ENCODE results near the gene SEMA3G.

The SEMA3G gene

DNA sequence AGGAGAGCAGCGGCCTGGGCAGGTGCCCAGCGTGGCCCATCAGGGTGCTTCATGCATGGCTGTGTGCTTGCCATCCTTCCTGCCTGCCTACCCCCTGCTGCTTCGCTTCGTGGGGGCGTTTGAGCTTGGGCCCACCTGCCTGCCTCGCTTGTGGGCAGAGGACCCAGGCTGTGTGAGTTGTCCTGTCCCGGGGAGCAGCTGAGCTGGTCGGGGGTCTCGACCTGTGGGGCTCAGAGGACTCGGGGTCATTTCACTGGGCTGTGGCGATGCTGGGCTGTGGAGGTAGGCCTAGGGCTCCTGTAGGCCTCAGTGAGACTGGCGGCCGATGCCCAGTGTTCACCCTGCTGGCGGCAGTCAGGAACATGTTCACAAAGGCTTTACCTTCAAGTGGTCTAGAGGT lies 38.2 kb upstream of the SEMA3G start:
- TF ChIP-seq CTCF (IDR thresholded peaks at IDR 0.05; ENCODE audit: borderline replicate concordance, insufficient read depth, low read depth, low read length): no peak
- H3K4me3 ChIP-seq (ENCODE audit: low read depth, low read length): no peak overlapping the region

DNA sequence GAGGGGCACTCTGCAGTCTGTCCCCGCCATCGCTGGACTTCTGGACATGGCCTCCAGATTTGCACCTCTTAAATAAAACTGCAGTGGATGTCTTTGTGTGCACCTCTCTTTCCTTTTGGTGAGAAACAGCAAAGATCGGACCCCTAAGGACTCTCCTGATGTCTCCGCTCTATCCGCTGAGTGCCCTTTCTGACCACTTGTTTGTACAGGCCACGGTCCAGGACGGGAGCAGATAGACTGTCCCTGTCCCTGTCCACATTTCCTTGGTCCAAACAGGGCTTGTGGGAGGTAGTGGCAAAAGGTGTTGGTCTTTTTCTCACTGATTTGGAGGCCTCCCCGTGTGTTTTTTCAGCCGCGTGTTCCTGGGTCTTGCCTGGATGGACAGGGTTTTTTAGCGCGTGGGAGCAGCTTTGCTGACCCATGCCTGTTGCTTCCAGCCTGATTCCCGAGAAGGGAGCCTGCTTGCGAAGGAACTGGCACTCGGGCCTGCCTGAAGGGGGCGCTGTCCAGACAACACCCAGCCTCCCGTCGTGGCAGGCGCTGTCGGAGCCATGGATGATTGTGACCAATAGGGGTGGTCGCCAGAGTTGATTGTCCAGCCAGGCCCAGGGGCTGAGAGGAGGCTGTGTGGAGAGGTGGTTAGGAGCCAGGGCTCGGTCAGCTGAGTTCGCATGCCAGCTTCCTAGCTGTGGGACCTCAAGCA lies 37.1 kb upstream of the SEMA3G start:
- H3K4me3 ChIP-seq (ENCODE audit: low read depth, low read length): no peak overlapping the region
- peak; percentile 46; the same call in 1 of the 2 replicates for TF ChIP-seq CTCF (IDR thresholded peaks at IDR 0.05; ENCODE audit: borderline replicate concordance, insufficient read depth, low read depth, low read length)

DNA sequence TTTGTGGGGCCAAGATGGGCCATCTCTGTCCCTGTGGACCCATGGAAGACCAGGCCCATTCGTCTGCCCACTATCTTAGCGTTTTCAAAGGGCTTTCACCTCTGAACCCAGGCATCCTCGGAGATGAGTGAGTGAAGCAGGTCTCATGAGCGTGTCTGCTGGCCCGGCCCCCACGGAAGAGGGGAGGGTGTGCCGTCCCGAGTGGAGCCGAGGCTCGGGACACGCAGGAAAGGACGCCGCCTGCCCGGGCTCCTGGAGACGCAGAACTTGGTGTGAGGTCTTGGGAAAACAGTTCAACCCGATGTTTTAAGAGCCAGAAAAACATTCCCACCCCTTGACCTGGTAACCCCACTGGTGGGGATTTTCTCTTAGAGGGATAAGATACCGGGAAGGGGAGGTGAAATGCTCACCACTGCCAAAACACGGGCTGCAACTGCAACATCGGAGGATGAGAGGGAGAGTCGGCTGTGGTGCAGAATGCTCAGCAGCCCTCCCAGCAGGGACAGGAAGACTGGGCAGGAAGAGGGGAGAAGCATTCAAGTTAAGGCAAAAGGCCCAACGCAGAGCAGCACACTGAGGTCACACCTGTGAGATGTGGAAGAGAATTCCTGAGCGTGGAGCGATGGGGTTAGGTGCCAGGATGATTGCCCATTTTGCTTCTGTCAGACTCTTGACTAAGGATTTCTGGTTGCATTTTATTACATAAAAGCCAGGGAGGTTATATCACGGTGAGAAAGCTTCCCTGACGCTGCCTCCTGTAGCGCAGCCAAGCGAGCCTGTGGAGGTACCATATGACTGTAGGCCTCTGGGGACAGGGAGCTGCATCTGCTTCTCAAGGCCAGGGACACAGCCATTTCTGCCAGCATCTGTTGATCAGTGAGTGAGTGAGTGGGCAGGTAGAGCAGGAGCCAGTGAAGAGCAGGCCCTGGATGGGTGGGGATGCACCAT lies 36.1 kb upstream of the SEMA3G start:
- no peak for TF ChIP-seq CTCF (IDR thresholded peaks at IDR 0.05; ENCODE audit: borderline replicate concordance, insufficient read depth, low read depth, low read length)
- H3K4me3 ChIP-seq (ENCODE audit: low read depth, low read length): no peak overlapping the region

DNA sequence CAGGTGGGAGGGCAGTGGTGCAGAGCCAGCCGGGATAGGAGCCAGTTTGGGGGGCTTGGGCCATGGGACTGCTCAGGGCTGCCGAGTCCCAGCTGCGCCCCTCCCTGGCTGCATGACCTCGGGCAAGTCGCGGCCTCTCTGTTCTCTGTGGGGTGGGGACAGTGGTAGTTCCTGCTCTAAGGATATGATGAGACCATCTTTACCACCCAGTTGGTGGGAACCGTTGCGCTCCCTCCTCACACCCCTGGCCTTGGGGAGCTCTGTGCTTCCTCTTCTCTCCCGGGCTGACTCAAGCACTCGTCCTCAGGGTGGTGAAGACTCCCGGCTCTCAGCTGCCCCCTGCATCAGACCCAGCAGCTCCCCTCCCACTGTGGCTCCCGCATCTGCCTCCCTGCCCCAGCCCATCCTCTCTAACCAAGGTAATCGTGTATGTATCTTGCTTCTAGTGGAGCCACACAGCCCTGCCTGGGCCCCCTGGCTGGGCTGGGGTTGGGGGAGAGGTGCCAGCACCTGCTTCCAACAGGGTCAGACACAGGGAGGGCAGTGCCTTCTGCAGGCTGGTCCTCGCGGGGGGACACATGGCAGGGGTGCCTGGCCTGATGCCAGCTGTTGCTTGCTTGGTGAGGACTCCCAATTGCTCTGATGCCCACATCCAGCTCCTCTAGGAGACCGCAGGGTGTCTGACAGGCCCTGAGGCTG lies 35.1 kb upstream of the SEMA3G start:
- H3K4me3 ChIP-seq (ENCODE audit: low read depth, low read length): no peak overlapping the region
- TF ChIP-seq CTCF (IDR thresholded peaks at IDR 0.05; ENCODE audit: borderline replicate concordance, insufficient read depth, low read depth, low read length): no peak

DNA sequence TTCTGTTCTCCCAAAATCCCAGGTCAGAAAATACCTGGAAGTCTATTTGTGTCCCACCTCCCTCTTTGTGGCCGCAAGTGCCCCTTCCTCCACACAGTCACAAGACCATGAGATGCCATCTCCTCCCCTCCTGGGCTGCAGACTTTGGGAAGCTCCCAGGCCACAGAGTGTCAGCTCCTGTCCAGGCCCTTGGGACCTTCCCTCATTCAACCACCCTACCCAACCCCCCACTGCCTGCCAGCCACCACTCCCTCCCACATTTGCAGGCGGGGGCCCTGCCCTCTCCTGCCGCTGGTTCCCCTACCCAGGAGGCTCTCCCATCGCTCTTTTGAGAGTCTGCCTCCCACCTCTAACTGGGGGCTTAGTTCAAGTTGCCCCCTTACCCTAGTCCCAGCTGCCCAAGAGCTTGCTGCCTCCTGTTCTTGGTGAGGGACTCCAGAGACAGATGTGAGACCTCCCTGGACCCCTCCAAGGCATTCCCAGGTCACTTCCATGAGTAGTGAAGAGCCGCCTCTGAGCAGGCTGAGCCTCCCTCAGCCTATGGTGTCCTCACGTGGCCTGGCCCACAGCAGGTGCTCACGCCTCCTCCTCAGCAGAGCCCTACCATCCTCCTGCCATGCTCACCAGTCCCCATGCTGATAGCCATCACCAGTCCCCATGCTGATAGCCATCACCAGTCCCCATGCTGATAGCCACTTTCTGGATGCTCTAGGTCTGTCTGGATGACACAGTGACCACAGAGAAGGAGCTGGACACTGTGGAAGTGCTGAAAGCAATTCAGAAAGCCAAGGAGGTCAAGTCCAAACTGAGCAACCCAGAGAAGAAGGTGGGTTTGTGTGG lies 34.4 kb upstream of the SEMA3G start:
- TF ChIP-seq CTCF (IDR thresholded peaks at IDR 0.05; ENCODE audit: borderline replicate concordance, insufficient read depth, low read depth, low read length): no peak
- no peak overlapping the region for H3K4me3 ChIP-seq (ENCODE audit: low read depth, low read length)

GRCh38 chr3:52477796-52478095 lies 32.8 kb upstream of the SEMA3G start:
- H3K4me3 ChIP-seq (ENCODE audit: low read depth, low read length): no peak overlapping the region
- TF ChIP-seq CTCF (IDR thresholded peaks at IDR 0.05; ENCODE audit: borderline replicate concordance, insufficient read depth, low read depth, low read length): no peak

Data from GM12875 (cell line).